Measurements from ENCODE around the gene SORCS2.

DNA sequence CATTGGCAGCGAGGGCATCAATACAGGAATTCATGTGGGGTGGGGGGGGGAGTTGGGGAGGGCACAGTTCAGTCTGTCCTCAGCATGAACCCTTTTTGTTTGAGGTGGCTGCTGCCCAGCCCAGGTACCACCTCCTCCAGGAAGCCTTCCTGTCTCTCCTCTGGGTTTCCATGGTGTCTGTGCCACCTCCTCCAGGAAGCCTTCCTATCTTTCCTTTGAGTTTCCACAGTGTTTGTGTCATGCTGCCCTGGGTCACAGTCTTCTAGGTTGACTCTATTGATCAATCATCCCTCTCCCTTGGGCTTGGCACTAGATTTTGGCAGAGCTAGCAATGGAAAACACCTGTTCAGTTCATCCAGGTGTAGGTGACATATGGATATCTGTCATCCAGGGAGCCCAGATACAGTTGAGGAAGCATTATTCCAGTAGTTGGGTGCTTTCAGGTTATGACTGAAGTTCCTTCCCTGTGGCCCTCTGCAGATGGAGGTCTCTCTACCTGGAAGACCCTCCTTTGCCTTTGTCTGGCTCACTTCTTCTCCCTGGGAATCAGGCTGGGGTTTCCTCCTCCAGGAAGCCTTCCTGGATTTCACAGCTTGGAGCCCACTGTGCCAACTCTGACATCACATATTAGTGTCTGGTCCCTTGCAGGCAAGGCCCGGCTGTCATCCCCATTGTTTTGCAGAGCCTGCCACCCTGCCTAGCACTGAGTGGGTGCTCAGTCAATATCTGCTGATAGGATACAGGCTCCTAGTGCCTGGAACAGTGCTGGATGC lies 96.6 kb downstream of the SORCS2 start:
- no peak for TF ChIP-seq CTCF (IDR thresholded peaks at IDR 0.05)
- TF ChIP-seq POLR2A (IDR thresholded peaks at IDR 0.05), result no peak
